Measurements from ENCODE around the gene RAPGEF6.
"Not testable (repeated sequence)": the region's sequence is repeated elsewhere in the genome, so short reads cannot be mapped to it uniquely, and the experiment has no call there.

RAPGEF6 gene

GRCh38 chr5:131396015-131396414 lies 239.0 kb downstream of the RAPGEF6 start:
- DNase-seq (ENCODE audit: extremely low read depth in 1 of 2, low read depth in 1 of 2): no peak

GRCh38 chr5:131394128-131394527 lies 240.9 kb downstream of the RAPGEF6 start:
- DNase-seq (ENCODE audit: extremely low read depth in 1 of 2, low read depth in 1 of 2): no peak

- DNase-seq (ENCODE audit: extremely low read depth in 1 of 2, low read depth in 1 of 2): no peak
These were observed 241.5 kb downstream of the RAPGEF6 start for GRCh38 chr5:131393498-131393968.

GRCh38 chr5:131392466-131393095 lies 242.4 kb downstream of the RAPGEF6 start:
- DNase-seq (ENCODE audit: extremely low read depth in 1 of 2, low read depth in 1 of 2): no peak

- DNase-seq (ENCODE audit: extremely low read depth in 1 of 2, low read depth in 1 of 2): no peak
These were observed 245.2 kb downstream of the RAPGEF6 start for GRCh38 chr5:131389869-131390265.

- DNase-seq (ENCODE audit: extremely low read depth in 1 of 2, low read depth in 1 of 2): no peak
These were observed 245.7 kb downstream of the RAPGEF6 start for GRCh38 chr5:131389096-131389868.

GRCh38 chr5:131387255-131387654 lies 247.8 kb downstream of the RAPGEF6 start:
- DNase-seq (ENCODE audit: extremely low read depth in 1 of 2, low read depth in 1 of 2): no peak

GRCh38 chr5:131386779-131387178 lies 248.2 kb downstream of the RAPGEF6 start:
- DNase-seq (ENCODE audit: extremely low read depth in 1 of 2, low read depth in 1 of 2): no peak

GRCh38 chr5:131386124-131386523 lies 248.9 kb downstream of the RAPGEF6 start:
- no peak for DNase-seq (ENCODE audit: extremely low read depth in 1 of 2, low read depth in 1 of 2)

- no peak for DNase-seq (ENCODE audit: extremely low read depth in 1 of 2, low read depth in 1 of 2)
These were observed 250.3 kb downstream of the RAPGEF6 start for GRCh38 chr5:131384616-131385214.

GRCh38 chr5:131384173-131384572 lies 250.9 kb downstream of the RAPGEF6 start:
- DNase-seq (ENCODE audit: extremely low read depth in 1 of 2, low read depth in 1 of 2): no peak

GRCh38 chr5:131382407-131383395 lies 252.3 kb downstream of the RAPGEF6 start:
- no peak for DNase-seq (ENCODE audit: extremely low read depth in 1 of 2, low read depth in 1 of 2)

GRCh38 chr5:131381777-131382176 lies 253.3 kb downstream of the RAPGEF6 start:
- DNase-seq (ENCODE audit: extremely low read depth in 1 of 2, low read depth in 1 of 2): no peak

- DNase-seq (ENCODE audit: extremely low read depth in 1 of 2, low read depth in 1 of 2): no peak
These were observed 254.0 kb downstream of the RAPGEF6 start for GRCh38 chr5:131381021-131381420.

- not testable (repeated sequence) for DNase-seq (ENCODE audit: extremely low read depth in 1 of 2, low read depth in 1 of 2)
These were observed 254.8 kb downstream of the RAPGEF6 start for GRCh38 chr5:131380238-131380637.

GRCh38 chr5:131379723-131380122 lies 255.3 kb downstream of the RAPGEF6 start:
- DNase-seq (ENCODE audit: extremely low read depth in 1 of 2, low read depth in 1 of 2): peak in 1 of 2 donors; percentile 53

GRCh38 chr5:131378721-131379541 lies 256.1 kb downstream of the RAPGEF6 start:
- DNase-seq (ENCODE audit: extremely low read depth in 1 of 2, low read depth in 1 of 2): no peak

- DNase-seq (ENCODE audit: extremely low read depth in 1 of 2, low read depth in 1 of 2): no peak
These were observed 257.2 kb downstream of the RAPGEF6 start for GRCh38 chr5:131377785-131378325.

GRCh38 chr5:131377346-131377745 lies 257.7 kb downstream of the RAPGEF6 start:
- DNase-seq (ENCODE audit: extremely low read depth in 1 of 2, low read depth in 1 of 2): no peak

GRCh38 chr5:131375351-131375750 lies 259.7 kb downstream of the RAPGEF6 start:
- DNase-seq (ENCODE audit: extremely low read depth in 1 of 2, low read depth in 1 of 2): no peak
